SU-DHL-6 (cell line): ENCODE results near the gene SYNDIG1.
A peak's percentile ranks its signal among the peaks of the same experiment; 100 is the strongest.

ENCODE experiments used
- H2AFZ ChIP-seq: fragments of 200-600 bp; sonication (generic); 2 replicates; pipeline ENCODE4 v1.6.1; 2014; ENCODE audit warnings: low read depth, mild to moderate bottlenecking, moderate library complexity, mixed read lengths, antibody characterized with exemption, low read length; ENCODE audit not compliant: severe bottlenecking
- H3F3A ChIP-seq: fragments of 200-600 bp; shearing (Covaris generic); 2 replicates; pipeline ENCODE4 v1.6.0; 2016; ENCODE audit warnings: antibody characterized with exemption, mild to moderate bottlenecking; ENCODE audit not compliant: insufficient read depth
- H3K27ac ChIP-seq: fragments of 200-600 bp; sonication (generic); 2 replicates; pipeline ENCODE4 v1.5.1; 2016; ENCODE audit warnings: low read depth, mild to moderate bottlenecking, low read length, moderate library complexity, mixed read lengths
- H3K27me3 ChIP-seq: fragments of 200-600 bp; sonication (generic), shearing (Covaris generic); 2 replicates; pipeline ENCODE4 v1.6.0; 2014; ENCODE audit warnings: mild to moderate bottlenecking, low read length
- H3K36me3 ChIP-seq: fragments of 200-600 bp; sonication (generic); 2 replicates; pipeline ENCODE4 v1.6.1; 2014; ENCODE audit warnings: mild to moderate bottlenecking, low read length, mixed read lengths
- H3K4me2 ChIP-seq: fragments of 300-600, 200-600 bp; shearing (Covaris generic), sonication (generic); 2 replicates; pipeline ENCODE4 v1.6.0; 2014; ENCODE audit warnings: low read length, low read depth, mild to moderate bottlenecking; ENCODE audit not compliant: poor library complexity, severe bottlenecking
- H3K4me3 ChIP-seq: fragments of 200-600 bp; sonication (generic); 2 replicates; pipeline ENCODE4 v1.5.1; 2014; ENCODE audit warnings: antibody characterized with exemption, low read length, mild to moderate bottlenecking, mixed read lengths; ENCODE audit not compliant: insufficient read depth, poor library complexity, severe bottlenecking
- H3K79me2 ChIP-seq: fragments of 200-600 bp; sonication (generic); 2 replicates; pipeline ENCODE4 v1.6.1; 2014; ENCODE audit warnings: mild to moderate bottlenecking, low read length, moderate library complexity; ENCODE audit not compliant: insufficient read depth
- H3K9ac ChIP-seq: fragments of 200-600 bp; sonication (generic); 2 replicates; pipeline ENCODE4 v1.7.0; 2014; ENCODE audit warnings: mild to moderate bottlenecking, low read length
- H3K9me2 ChIP-seq: fragments of 200-600 bp; sonication (generic); replicated peaks from 2 replicates; pipeline ENCODE4 v1.6.1; 2014; ENCODE audit warnings: low read length; ENCODE audit not compliant: insufficient read depth
- H3K9me3 ChIP-seq: fragments of 200-600 bp; sonication (generic); 2 replicates; pipeline ENCODE4 v1.6.1; 2014; ENCODE audit warnings: low read length, mixed read lengths; ENCODE audit not compliant: insufficient read depth
- H4K20me1 ChIP-seq: fragments of 200-600 bp; sonication (generic); 2 replicates; pipeline ENCODE4 v1.6.1; 2014; ENCODE audit warnings: low read depth, mild to moderate bottlenecking, antibody characterized with exemption, low read length, moderate library complexity, mixed read lengths
- CTCF ChIP-seq: fragments of 200-600 bp; sonication (generic); IDR thresholded peaks from one replicate; pipeline ENCODE4 v1.5.1; 2017; ENCODE audit warnings: antibody characterized with exemption, mild to moderate bottlenecking, low read length, moderate library complexity; ENCODE audit not compliant: insufficient read depth, poor library complexity, severe bottlenecking
- EZH2phosphoT487 ChIP-seq: fragments of 200-600 bp; sonication (generic), shearing (Covaris generic); conservative IDR thresholded peaks from 2 replicates; pipeline ENCODE4 v1.6.1; 2018; ENCODE audit warnings: mild to moderate bottlenecking, antibody characterized with exemption, low read length, moderate library complexity, mixed read lengths

SYNDIG1 gene

GRCh38 chr20:24608926-24609667 lies 139.7 kb downstream of the SYNDIG1 start:
- no peak overlapping the region for H3K4me3 ChIP-seq
- no peaks in the 10 kb centered on the region for H3K27me3 ChIP-seq
- H3F3A ChIP-seq, result no peaks in the 10 kb centered on the region
- TF ChIP-seq EZH2phosphoT487, result no peak
- TF ChIP-seq CTCF, result no peak
- peak overlapping the region; percentile 42 for H3K4me2 ChIP-seq
- H3K9me3 ChIP-seq, result no peaks in the 10 kb centered on the region
- no peaks in the 10 kb centered on the region for H4K20me1 ChIP-seq
- peak overlapping the region; percentile 29 for H3K9ac ChIP-seq
- H3K36me3 ChIP-seq, result no peaks in the 10 kb centered on the region
- peak overlapping the region; percentile 78 for H3K27ac ChIP-seq
- no peak overlapping the region for H2AFZ ChIP-seq
- H3K9me2 ChIP-seq, result no peaks in the 10 kb centered on the region
- H3K79me2 ChIP-seq, result no peaks in the 10 kb centered on the region

- TF ChIP-seq EZH2phosphoT487 (no peak), CTCF (no peak)
- Histone ChIP-seq H4K20me1 (no peaks in the 10 kb centered on the region), H3K4me2 (peak overlapping the region; percentile 42), H3K27ac (peak overlapping the region; percentile 78), H3K9me2 (no peaks in the 10 kb centered on the region), H3F3A (no peaks in the 10 kb centered on the region), H3K9ac (peak overlapping the region; percentile 18; the same call in 1 of the 2 replicates), H2AFZ (no peak overlapping the region), H3K4me3 (no peak overlapping the region), H3K36me3 (no peaks in the 10 kb centered on the region), H3K79me2 (no peaks in the 10 kb centered on the region), H3K27me3 (no peaks in the 10 kb centered on the region), H3K9me3 (no peaks in the 10 kb centered on the region)
Observed at GRCh38 chr20:24609757-24610156, 140.3 kb downstream of the SYNDIG1 start.

- Histone ChIP-seq H3K27me3 (no peaks in the 10 kb centered on the region), H3K79me2 (no peaks in the 10 kb centered on the region), H3F3A (no peaks in the 10 kb centered on the region), H3K9me2 (no peaks in the 10 kb centered on the region), H3K4me2 (no peak overlapping the region), H3K27ac (no peak overlapping the region), H3K9ac (no peak overlapping the region), H3K36me3 (no peaks in the 10 kb centered on the region), H3K9me3 (no peaks in the 10 kb centered on the region), H2AFZ (peak overlapping the region; percentile 51), H3K4me3 (no peak overlapping the region), H4K20me1 (no peaks in the 10 kb centered on the region)
- TF ChIP-seq CTCF (no peak), EZH2phosphoT487 (no peak)
Observed at GRCh38 chr20:24610341-24611115, 141.1 kb downstream of the SYNDIG1 start.
